Measurements from ENCODE around the gene SALL3.

The SALL3 gene

GRCh38 chr18:78979730-78980278 lies at the start of gene SALL3:
SALL3 (plus strand) TSS chr18:78979818; CDS start chr18:78980275, 457 bp downstream.
- TF ChIP-seq ZFP30 (CRISPR knock-in tag; IDR thresholded peaks at IDR 0.05) (no peak), CSRNP3 (CRISPR knock-in tag; IDR thresholded peaks at IDR 0.05) (no peak), ESRRG (CRISPR knock-in tag; IDR thresholded peaks at IDR 0.05) (no peak), ZNF565 (CRISPR knock-in tag; conservative IDR thresholded peaks at IDR 0.05; ENCODE audit: low read depth) (no peak), ZNF8 (CRISPR knock-in tag; IDR thresholded peaks at IDR 0.05) (no peak), TOX (CRISPR knock-in tag; IDR thresholded peaks at IDR 0.05; ENCODE audit: borderline replicate concordance) (no peak), GLIS3 (CRISPR knock-in tag; IDR thresholded peaks at IDR 0.05) (no peak), ZNF70 (CRISPR knock-in tag; IDR thresholded peaks at IDR 0.05) (no peak), RARB (CRISPR knock-in tag; IDR thresholded peaks at IDR 0.05) (no peak), ARNTL (CRISPR knock-in tag; IDR thresholded peaks at IDR 0.05; ENCODE audit: borderline replicate concordance, low read depth) (no peak), ISL1 (CRISPR knock-in tag; IDR thresholded peaks at IDR 0.05) (no peak), TCF4 (CRISPR knock-in tag; IDR thresholded peaks at IDR 0.05; ENCODE audit: borderline replicate concordance) (no peak), SNAI2 (CRISPR knock-in tag; IDR thresholded peaks at IDR 0.05) (no peak), PPARA (CRISPR knock-in tag; IDR thresholded peaks at IDR 0.05; ENCODE audit: borderline replicate concordance) (no peak), TSHZ2 (CRISPR knock-in tag; IDR thresholded peaks at IDR 0.05) (no peak), ZC3H10 (CRISPR knock-in tag; IDR thresholded peaks at IDR 0.05) (no peak), CSDC2 (CRISPR knock-in tag; IDR thresholded peaks at IDR 0.05) (no peak), OSR1 (CRISPR knock-in tag; IDR thresholded peaks at IDR 0.05) (no peak), PATZ1 (CRISPR knock-in tag; IDR thresholded peaks at IDR 0.05; ENCODE audit: borderline replicate concordance) (no peak)

GRCh38 chr18:78932281-78932680 lies 47.3 kb upstream of the SALL3 start:
- no peak for TF ChIP-seq CSDC2 (CRISPR knock-in tag; IDR thresholded peaks at IDR 0.05)
- TF ChIP-seq GLIS3 (CRISPR knock-in tag; IDR thresholded peaks at IDR 0.05): no peak
- no peak for TF ChIP-seq ZNF70 (CRISPR knock-in tag; IDR thresholded peaks at IDR 0.05)
- TF ChIP-seq ZFP3 (CRISPR knock-in tag; IDR thresholded peaks at IDR 0.05): no peak
- TF ChIP-seq ZFP30 (CRISPR knock-in tag; IDR thresholded peaks at IDR 0.05): no peak
- TF ChIP-seq TOX (CRISPR knock-in tag; IDR thresholded peaks at IDR 0.05; ENCODE audit: borderline replicate concordance): no peak
- ATAC-seq: no peak

More at GRCh38 chr18:78979730-78980278, at the start of gene SALL3:
- ATAC-seq: no peak

- no peak for ATAC-seq
- TF ChIP-seq ISL1 (CRISPR knock-in tag; IDR thresholded peaks at IDR 0.05) (no peak), BACH2 (CRISPR knock-in tag; IDR thresholded peaks at IDR 0.05; ENCODE audit: borderline replicate concordance) (no peak), TCF4 (CRISPR knock-in tag; IDR thresholded peaks at IDR 0.05; ENCODE audit: borderline replicate concordance) (no peak), POU6F1 (CRISPR knock-in tag; IDR thresholded peaks at IDR 0.05; ENCODE audit: borderline replicate concordance, low read depth) (no peak), PPARA (CRISPR knock-in tag; IDR thresholded peaks at IDR 0.05; ENCODE audit: borderline replicate concordance) (no peak), ZNF8 (CRISPR knock-in tag; IDR thresholded peaks at IDR 0.05) (no peak), TOX (CRISPR knock-in tag; IDR thresholded peaks at IDR 0.05; ENCODE audit: borderline replicate concordance) (no peak), ARNTL (CRISPR knock-in tag; IDR thresholded peaks at IDR 0.05; ENCODE audit: borderline replicate concordance, low read depth) (no peak)
Observed at GRCh38 chr18:78934003-78934402, 45.6 kb upstream of the SALL3 start.
